ENCODE measurements around the gene MACROD2.

DNA sequence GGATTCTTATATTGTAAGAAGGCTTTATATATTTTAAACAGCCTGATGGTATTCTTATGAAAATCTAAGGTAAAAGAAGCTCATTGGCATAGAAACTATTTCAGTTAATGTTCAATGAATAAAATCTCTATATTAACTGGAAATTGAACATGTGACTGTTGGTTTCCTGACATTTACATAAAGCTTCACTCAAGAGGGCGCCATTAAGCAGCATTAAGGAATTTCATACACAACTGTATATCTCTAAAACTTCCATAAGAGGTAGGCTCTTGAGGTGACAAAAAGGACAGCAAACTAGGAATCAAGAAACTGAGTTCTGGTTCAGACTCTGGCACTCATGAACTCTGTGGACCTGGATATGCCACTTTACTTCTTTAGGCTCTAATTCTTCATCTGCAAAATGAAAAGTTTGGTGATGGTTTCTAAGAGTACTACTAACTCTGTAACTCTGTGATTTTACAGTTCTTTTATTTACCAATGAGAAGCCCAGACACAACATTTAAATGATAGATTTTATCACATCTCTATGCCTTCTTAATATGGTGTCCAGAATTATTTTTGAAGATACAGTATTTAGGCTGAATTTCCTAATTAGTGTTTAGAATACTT lies 194.6 kb downstream of the MACROD2 start:
- peak; percentile 50 to 53 for TF ChIP-seq CTCF (conservative IDR thresholded peaks at IDR 0.05; ENCODE audit: low read depth in 2 of 2)
- TF ChIP-seq POLR2AphosphoS5 (IDR thresholded peaks at IDR 0.05; ENCODE audit: low read depth) = no peak
- TF ChIP-seq JUNB (IDR thresholded peaks at IDR 0.05; ENCODE audit: unreplicated experiment) = no peak

Data from GM23338 (cell line).